EL (cell line): ENCODE measurements around the gene PITPNB.

Experiments
- DNase-seq: peaks from one replicate; pipeline ENCODE4 v3.0.0-alpha.2; 2016

The PITPNB gene

GRCh38 chr22:27878541-27878940, 40.5 kb downstream of the PITPNB start:
- DNase-seq, result no peak

GRCh38 chr22:27877501-27877900, 41.6 kb downstream of the PITPNB start:
- DNase-seq, result no peak

- no peak for DNase-seq
Measured at GRCh38 chr22:27876684-27877083, 42.4 kb downstream of the PITPNB start.

GRCh38 chr22:27875951-27876350, 43.1 kb downstream of the PITPNB start:
- DNase-seq, result no peak

- DNase-seq, result no peak
Measured at GRCh38 chr22:27874764-27875163, 44.3 kb downstream of the PITPNB start.

GRCh38 chr22:27874185-27874584, 44.9 kb downstream of the PITPNB start:
- no peak for DNase-seq

- no peak for DNase-seq
Measured at GRCh38 chr22:27873472-27873871, 45.6 kb downstream of the PITPNB start.

- DNase-seq, result no peak
Measured at GRCh38 chr22:27872488-27872887, 46.6 kb downstream of the PITPNB start.

- no peak for DNase-seq
Measured at GRCh38 chr22:27871306-27872014, 47.6 kb downstream of the PITPNB start.

- no peak for DNase-seq
Measured at GRCh38 chr22:27870234-27871191, 48.5 kb downstream of the PITPNB start.

- no peak for DNase-seq
Measured at GRCh38 chr22:27868732-27869282, 50.2 kb downstream of the PITPNB start.

GRCh38 chr22:27867953-27868731, 50.9 kb downstream of the PITPNB start:
- no peak for DNase-seq

- DNase-seq, result no peak
Measured at GRCh38 chr22:27867085-27867952, 51.7 kb downstream of the PITPNB start.

GRCh38 chr22:27866135-27867084, 52.6 kb downstream of the PITPNB start:
- DNase-seq, result peak; percentile 92

GRCh38 chr22:27865496-27865895, 53.6 kb downstream of the PITPNB start:
- no peak for DNase-seq

GRCh38 chr22:27863556-27863955, 55.5 kb downstream of the PITPNB start:
- no peak for DNase-seq

GRCh38 chr22:27863001-27863400, 56.1 kb downstream of the PITPNB start:
- DNase-seq, result no peak

GRCh38 chr22:27859336-27859735, 59.7 kb downstream of the PITPNB start:
- DNase-seq, result peak; percentile 34

- DNase-seq, result no peak
Measured at GRCh38 chr22:27858626-27859025, 60.4 kb downstream of the PITPNB start.

GRCh38 chr22:27857443-27857842, 61.6 kb downstream of the PITPNB start:
- peak; percentile 80 for DNase-seq

GRCh38 chr22:27856386-27856785, 62.7 kb downstream of the PITPNB start:
- DNase-seq, result no peak
